Measurements from ENCODE around the gene FABP6. TPM values are rescaled to one million over a fixed set of nuclear protein-coding genes. Genes with fewer than 3 reads are reported as not detected.

The FABP6 gene
- total RNA-seq, 1 experiment from 2014 or later = 0.52 TPM

DNA sequence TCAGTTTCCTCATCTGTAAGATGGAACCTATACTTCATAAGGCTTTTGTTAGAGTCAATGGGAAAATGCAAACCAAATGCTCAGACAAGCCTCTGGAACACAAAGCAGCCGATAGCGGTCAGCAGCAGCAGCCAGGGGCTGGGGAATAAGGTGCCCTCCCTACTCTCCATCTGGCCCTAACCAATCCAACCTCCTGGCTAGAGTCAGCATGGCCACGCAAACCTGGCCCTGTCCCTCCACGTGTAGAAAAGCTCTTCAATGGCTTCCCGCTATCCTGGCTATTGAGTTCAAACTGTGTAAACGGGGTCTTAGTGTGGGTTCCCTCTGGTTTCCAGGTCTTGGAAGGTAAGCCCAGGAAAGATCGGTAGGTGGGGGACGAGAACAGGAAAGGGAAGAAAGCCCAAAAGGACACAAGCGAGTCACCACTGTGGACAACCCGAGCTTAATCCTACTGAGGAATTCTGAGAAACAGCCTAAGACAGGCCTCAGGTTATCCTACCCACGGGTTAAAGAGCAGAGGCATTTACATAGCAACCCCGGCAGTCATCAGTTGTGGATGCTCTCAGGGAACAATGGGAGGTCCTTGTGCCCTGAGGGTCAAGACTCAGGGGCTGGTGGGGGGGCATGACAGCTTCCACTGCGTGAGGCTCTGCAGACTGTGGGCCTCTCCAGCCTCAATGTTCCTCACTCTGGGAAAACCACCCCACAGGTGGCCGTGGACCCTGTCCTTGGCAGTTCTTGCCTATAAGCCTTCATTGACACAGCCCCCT lies 30.9 kb downstream of the FABP6 start:
- H3K4me3 ChIP-seq (ENCODE audit: low read depth, low read length, poor library complexity, severe bottlenecking) = no peak overlapping the region
- H3K27me3 ChIP-seq (replicated peaks; ENCODE audit: insufficient read depth, low read depth, low read length, poor library complexity) = no peaks in the 10 kb centered on the region
- H3K27ac ChIP-seq (ENCODE audit: low read depth, low read length, poor library complexity, severe bottlenecking) = no peak overlapping the region
- peaks cover 4% of the 10 kb centered on the region for H3K36me3 ChIP-seq (ENCODE audit: insufficient read depth, low read length, poor library complexity, severe bottlenecking)
- intact Hi-C loops (cut with micrococcal nuclease; ENCODE audit: unreplicated experiment) = no loop called here
- H3K9me3 ChIP-seq (ENCODE audit: low read depth, low read length, poor library complexity, severe bottlenecking) = no peaks in the 10 kb centered on the region
- no peak for DNase-seq (ENCODE audit: low spot score)
- CTCF ChIA-PET = no interaction called here
- TF ChIP-seq, protein P1, sequence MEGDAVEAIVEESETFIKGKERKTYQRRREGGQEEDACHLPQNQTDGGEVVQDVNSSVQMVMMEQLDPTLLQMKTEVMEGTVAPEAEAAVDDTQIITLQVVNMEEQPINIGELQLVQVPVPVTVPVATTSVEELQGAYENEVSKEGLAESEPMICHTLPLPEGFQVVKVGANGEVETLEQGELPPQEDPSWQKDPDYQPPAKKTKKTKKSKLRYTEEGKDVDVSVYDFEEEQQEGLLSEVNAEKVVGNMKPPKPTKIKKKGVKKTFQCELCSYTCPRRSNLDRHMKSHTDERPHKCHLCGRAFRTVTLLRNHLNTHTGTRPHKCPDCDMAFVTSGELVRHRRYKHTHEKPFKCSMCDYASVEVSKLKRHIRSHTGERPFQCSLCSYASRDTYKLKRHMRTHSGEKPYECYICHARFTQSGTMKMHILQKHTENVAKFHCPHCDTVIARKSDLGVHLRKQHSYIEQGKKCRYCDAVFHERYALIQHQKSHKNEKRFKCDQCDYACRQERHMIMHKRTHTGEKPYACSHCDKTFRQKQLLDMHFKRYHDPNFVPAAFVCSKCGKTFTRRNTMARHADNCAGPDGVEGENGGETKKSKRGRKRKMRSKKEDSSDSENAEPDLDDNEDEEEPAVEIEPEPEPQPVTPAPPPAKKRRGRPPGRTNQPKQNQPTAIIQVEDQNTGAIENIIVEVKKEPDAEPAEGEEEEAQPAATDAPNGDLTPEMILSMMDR (conservative IDR thresholded peaks at IDR 0.05; ENCODE audit: low read depth, low read length) = no peak
- TF ChIP-seq EZH2 (IDR thresholded peaks at IDR 0.05; ENCODE audit: borderline replicate concordance, low read depth, low read length, poor library complexity, severe bottlenecking) = no peak
- H3K4me1 ChIP-seq (ENCODE audit: insufficient read depth, low read length, poor library complexity, severe bottlenecking) = peaks cover 27% of the 10 kb centered on the region
- POLR2A ChIA-PET (ENCODE audit: low non-redundant PET) = no interaction called here
- no TSS peak for BruUV-seq (replicated peaks)

DNA sequence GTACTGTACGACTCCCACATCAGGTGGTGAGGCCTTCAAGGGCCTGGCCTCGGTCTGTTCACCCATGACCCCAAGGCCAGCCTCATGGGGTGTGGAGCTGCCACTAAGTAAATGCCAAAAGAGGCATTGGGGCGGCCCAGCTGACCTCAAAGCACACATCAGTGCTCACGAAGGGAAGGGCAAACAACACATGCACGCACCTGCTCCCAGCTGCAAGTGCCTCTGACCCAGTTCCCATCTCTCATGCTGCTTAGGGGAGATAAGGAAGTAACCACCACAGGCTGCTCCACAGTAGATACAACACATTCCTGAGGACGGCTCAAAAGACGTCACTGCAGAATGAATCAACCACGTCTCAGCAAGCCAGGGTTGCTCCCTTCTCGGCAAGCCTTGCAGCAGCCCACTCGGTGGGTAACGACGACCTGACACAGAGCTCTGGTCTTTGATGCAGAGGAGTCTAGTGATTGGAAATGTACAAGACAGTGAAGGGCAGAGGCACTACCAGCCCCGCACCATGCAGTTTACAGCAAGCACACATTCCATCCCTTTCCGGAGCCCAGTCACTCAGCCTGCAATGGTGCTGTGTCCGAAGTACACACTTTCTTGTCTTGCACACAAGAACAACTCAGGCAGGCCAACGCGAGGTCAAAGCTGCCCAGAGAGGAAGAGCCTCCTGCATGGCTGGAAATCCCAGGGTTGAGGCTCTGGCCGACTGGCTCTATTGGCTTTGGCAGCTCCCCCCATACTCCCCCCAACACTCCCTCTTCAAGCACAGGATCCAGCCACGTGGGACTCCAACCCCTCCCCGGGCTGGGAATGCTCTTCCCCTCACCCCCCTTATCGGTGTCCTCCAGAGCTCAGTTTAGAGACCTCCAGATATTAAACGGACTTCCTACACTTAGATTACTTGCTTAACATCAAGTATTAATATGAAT lies 31.8 kb downstream of the FABP6 start:
- intact Hi-C loops (cut with micrococcal nuclease; ENCODE audit: unreplicated experiment) = no loop called here
- ChIA-PET POLR2A (ENCODE audit: low non-redundant PET) (interaction anchor here (0.6 kb wide), 1 partner anchor 1690 kb away, joined by 3 read pairs; no protein-coding TSS in a partner anchor), CTCF (no interaction called here)
- TF ChIP-seq EZH2 (IDR thresholded peaks at IDR 0.05; ENCODE audit: borderline replicate concordance, low read depth, low read length, poor library complexity, severe bottlenecking) = no peak
- TF ChIP-seq, protein P1 (conservative IDR thresholded peaks at IDR 0.05; ENCODE audit: low read depth, low read length) = no peak
- no peaks in the 10 kb centered on the region for H3K27me3 ChIP-seq (replicated peaks; ENCODE audit: insufficient read depth, low read depth, low read length, poor library complexity)
- peaks cover 27% of the 10 kb centered on the region for H3K4me1 ChIP-seq (ENCODE audit: insufficient read depth, low read length, poor library complexity, severe bottlenecking)
- H3K36me3 ChIP-seq (ENCODE audit: insufficient read depth, low read length, poor library complexity, severe bottlenecking) = peaks cover 4% of the 10 kb centered on the region
- DNase-seq (ENCODE audit: low spot score) = no peak
- no peak overlapping the region for H3K27ac ChIP-seq (ENCODE audit: low read depth, low read length, poor library complexity, severe bottlenecking)
- H3K4me3 ChIP-seq (ENCODE audit: low read depth, low read length, poor library complexity, severe bottlenecking) = no peak overlapping the region
- no TSS peak for BruUV-seq (replicated peaks)
- no peaks in the 10 kb centered on the region for H3K9me3 ChIP-seq (ENCODE audit: low read depth, low read length, poor library complexity, severe bottlenecking)

DNA sequence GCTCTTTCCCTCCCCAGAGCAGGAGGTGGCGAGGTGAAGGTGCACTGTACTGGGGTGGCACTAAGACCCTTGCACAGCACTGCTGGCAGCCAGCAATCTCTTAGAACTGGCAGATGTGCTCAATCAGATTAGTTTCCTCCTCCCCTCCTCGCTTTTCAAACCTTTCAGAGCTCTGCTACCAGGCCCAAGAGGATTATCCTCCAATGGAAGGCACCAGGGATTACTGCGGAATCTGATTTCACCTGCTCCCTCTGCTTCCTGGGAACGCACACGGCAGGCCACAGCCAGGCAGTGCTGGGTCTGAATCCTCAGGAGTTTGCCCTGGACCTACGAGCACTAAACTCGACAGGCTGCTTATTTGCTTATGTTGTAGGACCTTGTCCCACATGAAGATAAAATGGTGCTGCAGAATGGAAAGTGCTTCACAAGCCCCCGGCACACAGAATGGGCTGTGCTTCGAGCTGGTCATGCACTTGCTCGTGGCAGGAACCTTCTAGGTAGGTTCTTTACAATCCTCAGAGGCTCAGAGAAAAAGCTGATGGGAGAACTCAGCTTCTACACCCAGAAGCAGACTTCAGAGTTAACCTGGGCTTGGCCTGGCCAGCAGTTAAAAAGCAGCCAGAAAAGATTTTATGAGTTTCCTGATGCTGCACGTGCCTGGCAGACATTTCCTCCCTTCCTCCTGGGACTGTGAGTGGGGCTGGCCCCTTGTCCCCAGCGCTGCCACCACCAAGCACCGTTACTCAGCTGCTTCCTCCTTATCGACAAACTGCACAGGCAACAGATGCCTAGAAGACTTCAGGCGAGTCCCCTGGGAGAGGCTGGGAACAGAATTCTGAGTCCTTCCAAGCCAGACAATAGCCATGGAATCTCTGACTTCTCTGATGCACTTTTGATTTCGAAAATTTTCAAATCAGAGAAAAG lies 33.1 kb downstream of the FABP6 start:
- ChIA-PET CTCF (no interaction called here), POLR2A (ENCODE audit: low non-redundant PET) (interaction anchor here (0.5 to 1.0 kb wide), 3 partner anchors 9 to 156 kb away, joined by 3 to 5 read pairs (median 3); partner anchors contain the start of gene SLU7)
- no peaks in the 10 kb centered on the region for H3K27me3 ChIP-seq (replicated peaks; ENCODE audit: insufficient read depth, low read depth, low read length, poor library complexity)
- DNase-seq (ENCODE audit: low spot score) = peak; percentile 73
- TF ChIP-seq, protein P1 (conservative IDR thresholded peaks at IDR 0.05; ENCODE audit: low read depth, low read length) = no peak
- TF ChIP-seq EZH2 (IDR thresholded peaks at IDR 0.05; ENCODE audit: borderline replicate concordance, low read depth, low read length, poor library complexity, severe bottlenecking) = no peak
- intact Hi-C loops (cut with micrococcal nuclease; ENCODE audit: unreplicated experiment) = no loop called here
- H3K27ac ChIP-seq (ENCODE audit: low read depth, low read length, poor library complexity, severe bottlenecking) = peak overlapping the region; percentile 88
- peaks cover 27% of the 10 kb centered on the region for H3K4me1 ChIP-seq (ENCODE audit: insufficient read depth, low read length, poor library complexity, severe bottlenecking)
- no TSS peak for BruUV-seq (replicated peaks)
- no peaks in the 10 kb centered on the region for H3K9me3 ChIP-seq (ENCODE audit: low read depth, low read length, poor library complexity, severe bottlenecking)
- H3K4me3 ChIP-seq (ENCODE audit: low read depth, low read length, poor library complexity, severe bottlenecking) = no peak overlapping the region
- peaks cover 4% of the 10 kb centered on the region for H3K36me3 ChIP-seq (ENCODE audit: insufficient read depth, low read length, poor library complexity, severe bottlenecking)
